T-helper 17 cell (primary cell): ENCODE measurements around the gene TWF1. TPM values are rescaled to one million over a fixed set of nuclear protein-coding genes. Genes with fewer than 3 reads are reported as not detected.

Experiments used
- ATAC-seq: fragments of 150-1000 bp; cut with Tn5 transposase; 2 replicates; pipeline ENCODE4 v1.10.0; 2021; ENCODE audit warnings: mild to moderate bottlenecking, moderate library complexity
- DNase-seq, 3 donors: peaks; one replicate each; pipeline versions ENCODE4 v3.0.0 to v3.0.0-alpha.2; 2020 to 2021
- H3K9me3 ChIP-seq: one replicate; pipeline ENCODE4 v1.7.0; 2013; ENCODE audit warnings: low read length, mild to moderate bottlenecking; ENCODE audit not compliant: control insufficient read depth, poor library complexity, severe bottlenecking
- H3K27ac Mint-ChIP-seq: one replicate; pipeline ENCODE4 v1.8.0; 2022; ENCODE audit warnings: mild to moderate bottlenecking, moderate library complexity, mixed read lengths
- H3K27me3 Mint-ChIP-seq: one replicate; pipeline ENCODE4 v1.8.0; 2022; ENCODE audit warnings: mixed read lengths
- H3K36me3 Mint-ChIP-seq: one replicate; pipeline ENCODE4 v1.8.0; 2022; ENCODE audit warnings: low read depth, mixed read lengths
- H3K4me1 Mint-ChIP-seq: one replicate; pipeline ENCODE4 v1.8.0; 2022; ENCODE audit warnings: mild to moderate bottlenecking, mixed read lengths
- H3K4me3 Mint-ChIP-seq: one replicate; pipeline ENCODE4 v1.8.0; 2022; ENCODE audit warnings: mild to moderate bottlenecking, moderate library complexity, mixed read lengths
- total RNA-seq, 4 donors: library from RNA in 2 of 4; stranded (reverse) in 2 of 4; gene quantifications; one replicate each; pipeline ENCODE4 v1.2.3 and lab custom pipeline; 2022 to 2026

TWF1 gene
- total RNA-seq, 2 donors from 2014 or later: 46.4 to 60.7 TPM

- Mint-ChIP-seq H3K36me3 (no peaks in the 10 kb centered on the region), H3K4me3 (no peak overlapping the region), H3K27me3 (no peaks in the 10 kb centered on the region), H3K27ac (no peak overlapping the region), H3K4me1 (peaks cover 12% of the 10 kb centered on the region)
- no peak for ATAC-seq
- DNase-seq: no peak
- H3K9me3 ChIP-seq: no peaks in the 10 kb centered on the region
Measured at GRCh38 chr12:43827093-43827492, 21.0 kb upstream of the TWF1 start.

- Mint-ChIP-seq H3K27ac (no peak overlapping the region), H3K4me1 (peaks cover 8% of the 10 kb centered on the region), H3K36me3 (no peaks in the 10 kb centered on the region), H3K4me3 (no peak overlapping the region), H3K27me3 (no peaks in the 10 kb centered on the region)
- DNase-seq: no peak
- H3K9me3 ChIP-seq: no peaks in the 10 kb centered on the region
- ATAC-seq: no peak
Measured at GRCh38 chr12:43826681-43827080, 20.6 kb upstream of the TWF1 start.

GRCh38 chr12:43824207-43824775 is 18.2 kb upstream of the TWF1 start:
- peaks cover 3% of the 10 kb centered on the region for H3K27me3 Mint-ChIP-seq
- no peaks in the 10 kb centered on the region for H3K36me3 Mint-ChIP-seq
- H3K9me3 ChIP-seq: no peaks in the 10 kb centered on the region
- no peak overlapping the region for H3K27ac Mint-ChIP-seq
- DNase-seq (no peak), ATAC-seq (no peak)
- peaks cover 4% of the 10 kb centered on the region for H3K4me1 Mint-ChIP-seq
- H3K4me3 Mint-ChIP-seq: no peak overlapping the region

DNA sequence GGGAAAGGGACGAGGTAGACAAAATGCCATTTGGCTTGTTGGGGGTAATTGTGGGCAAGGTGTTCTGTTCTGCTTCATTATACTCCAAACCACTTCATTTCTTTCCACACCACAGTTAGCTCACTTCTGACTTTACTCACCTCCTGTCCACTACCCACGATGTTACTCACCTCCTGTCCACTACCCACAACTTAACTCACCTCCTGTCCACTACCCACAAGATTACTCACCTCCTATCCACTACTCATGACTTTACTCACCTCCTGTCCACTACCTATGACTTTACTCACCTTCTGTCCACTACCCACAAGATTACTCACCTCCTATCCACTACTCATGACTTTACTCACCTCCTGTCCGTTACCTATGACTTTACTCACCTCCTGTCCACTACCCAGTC is 10.1 kb upstream of the TWF1 start:
- Mint-ChIP-seq H3K4me3 (no peak overlapping the region), H3K27me3 (peaks cover 5% of the 10 kb centered on the region), H3K36me3 (no peaks in the 10 kb centered on the region), H3K27ac (no peak overlapping the region), H3K4me1 (peaks cover 15% of the 10 kb centered on the region)
- H3K9me3 ChIP-seq: no peaks in the 10 kb centered on the region
- no peak for ATAC-seq
- no peak for DNase-seq

DNA sequence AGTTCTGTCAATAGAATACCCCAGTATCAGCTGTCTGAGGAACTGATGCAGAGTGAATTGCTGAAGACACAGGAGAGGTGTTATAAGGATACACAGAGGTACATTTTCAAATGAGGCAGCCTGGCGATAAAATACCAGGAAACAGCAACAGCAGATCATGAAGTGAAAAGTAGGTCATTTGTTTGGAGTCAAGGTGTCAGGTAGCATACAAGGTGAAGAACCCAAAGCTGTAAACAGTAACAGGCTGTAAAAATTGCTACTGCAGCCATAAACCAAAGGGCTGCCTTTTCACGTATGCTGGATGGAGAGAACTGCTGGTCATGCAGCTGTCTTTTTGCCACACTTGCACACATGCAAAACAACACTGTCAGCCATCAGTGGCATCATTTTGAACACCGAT is 9.3 kb upstream of the TWF1 start:
- H3K4me3 Mint-ChIP-seq: no peak overlapping the region
- DNase-seq (no peak), ATAC-seq (no peak)
- H3K36me3 Mint-ChIP-seq: no peaks in the 10 kb centered on the region
- no peak overlapping the region for H3K27ac Mint-ChIP-seq
- H3K9me3 ChIP-seq: no peaks in the 10 kb centered on the region
- H3K27me3 Mint-ChIP-seq: peaks cover 5% of the 10 kb centered on the region
- H3K4me1 Mint-ChIP-seq: peaks cover 15% of the 10 kb centered on the region

DNA sequence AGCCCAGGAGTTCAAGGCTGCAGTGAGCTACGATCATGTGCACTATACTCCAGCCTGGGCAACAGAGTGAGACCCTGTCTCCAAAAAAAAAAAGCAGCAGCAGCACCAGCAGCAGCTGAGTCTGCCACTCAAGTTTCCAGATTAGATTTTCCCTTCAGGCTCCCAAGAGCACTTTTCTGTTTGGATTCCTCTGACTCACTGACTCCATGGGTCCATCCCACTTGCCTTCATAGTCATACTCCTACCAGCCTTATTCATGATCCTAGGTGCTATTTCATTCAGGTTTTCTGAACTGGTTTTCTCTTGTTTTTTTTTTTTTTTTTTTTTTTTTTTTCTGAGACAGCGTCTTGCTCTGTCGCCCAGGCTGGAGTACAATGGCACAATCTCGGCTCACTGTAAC is 6.8 kb upstream of the TWF1 start:
- H3K4me3 Mint-ChIP-seq: no peak overlapping the region
- H3K27ac Mint-ChIP-seq: no peak overlapping the region
- no peaks in the 10 kb centered on the region for H3K27me3 Mint-ChIP-seq
- no peaks in the 10 kb centered on the region for H3K9me3 ChIP-seq
- no peaks in the 10 kb centered on the region for H3K36me3 Mint-ChIP-seq
- H3K4me1 Mint-ChIP-seq: peaks cover 15% of the 10 kb centered on the region
- DNase-seq (no peak), ATAC-seq (no peak)

GRCh38 chr12:43812057-43812456 is 5.9 kb upstream of the TWF1 start:
- H3K27ac Mint-ChIP-seq: no peak overlapping the region
- no peaks in the 10 kb centered on the region for H3K36me3 Mint-ChIP-seq
- peaks cover 19% of the 10 kb centered on the region for H3K4me1 Mint-ChIP-seq
- DNase-seq: no peak
- H3K9me3 ChIP-seq: no peaks in the 10 kb centered on the region
- no peak for ATAC-seq
- H3K4me3 Mint-ChIP-seq: no peak overlapping the region
- no peaks in the 10 kb centered on the region for H3K27me3 Mint-ChIP-seq

- ATAC-seq: no peak
- no peaks in the 10 kb centered on the region for H3K27me3 Mint-ChIP-seq
- peak overlapping the region; percentile 98 for H3K4me3 Mint-ChIP-seq
Measured at GRCh38 chr12:43807386-43807785, 1.3 kb upstream of the TWF1 start.

DNA sequence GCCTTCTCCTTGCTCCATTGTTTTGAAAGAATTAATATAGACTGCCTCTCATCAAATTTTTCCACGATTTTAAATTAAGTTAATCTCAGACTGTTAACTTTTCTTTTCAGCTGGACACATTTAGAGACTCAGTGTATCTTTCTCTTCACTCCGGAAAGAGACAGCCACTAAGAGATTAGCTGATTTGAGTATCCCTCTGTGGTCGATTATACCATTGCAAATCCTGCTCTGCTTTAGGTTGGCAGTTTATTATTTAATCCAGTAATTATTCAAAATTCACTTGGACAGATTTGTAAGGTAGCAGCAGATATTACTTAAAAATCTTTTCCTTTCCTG is 588 bp upstream of the TWF1 start:
- peak overlapping the region; percentile 96 for H3K27ac Mint-ChIP-seq
- peaks cover 3% of the 10 kb centered on the region for H3K36me3 Mint-ChIP-seq
- DNase-seq: no peak
- peak overlapping the region; percentile 98 for H3K4me3 Mint-ChIP-seq
- H3K27me3 Mint-ChIP-seq: no peaks in the 10 kb centered on the region
- ATAC-seq: no peak
- H3K9me3 ChIP-seq: no peaks in the 10 kb centered on the region
- peaks cover 16% of the 10 kb centered on the region for H3K4me1 Mint-ChIP-seq

More at GRCh38 chr12:43807386-43807785, 1.3 kb upstream of the TWF1 start:
- Mint-ChIP-seq H3K27ac (peak overlapping the region; percentile 96), H3K36me3 (peaks cover 3% of the 10 kb centered on the region), H3K4me1 (peaks cover 16% of the 10 kb centered on the region)
- H3K9me3 ChIP-seq: no peaks in the 10 kb centered on the region
- no peak for DNase-seq

- peaks cover 3% of the 10 kb centered on the region for H3K36me3 Mint-ChIP-seq
- ATAC-seq: peak; percentile 29
- H3K27me3 Mint-ChIP-seq: no peaks in the 10 kb centered on the region
- DNase-seq: no peak
- peak overlapping the region; percentile 96 for H3K27ac Mint-ChIP-seq
- peak overlapping the region; percentile 98 for H3K4me3 Mint-ChIP-seq
- peaks cover 16% of the 10 kb centered on the region for H3K4me1 Mint-ChIP-seq
- H3K9me3 ChIP-seq: no peaks in the 10 kb centered on the region
Measured at GRCh38 chr12:43805149-43805859, 813 bp downstream of the TWF1 start.

GRCh38 chr12:43797561-43798217 is 8.4 kb downstream of the TWF1 start:
- no peaks in the 10 kb centered on the region for H3K4me1 Mint-ChIP-seq
- no peak for DNase-seq
- no peaks in the 10 kb centered on the region for H3K27me3 Mint-ChIP-seq
- H3K9me3 ChIP-seq: no peaks in the 10 kb centered on the region
- H3K4me3 Mint-ChIP-seq: no peak overlapping the region
- no peak overlapping the region for H3K27ac Mint-ChIP-seq
- no peak for ATAC-seq
- H3K36me3 Mint-ChIP-seq: no peaks in the 10 kb centered on the region

DNA sequence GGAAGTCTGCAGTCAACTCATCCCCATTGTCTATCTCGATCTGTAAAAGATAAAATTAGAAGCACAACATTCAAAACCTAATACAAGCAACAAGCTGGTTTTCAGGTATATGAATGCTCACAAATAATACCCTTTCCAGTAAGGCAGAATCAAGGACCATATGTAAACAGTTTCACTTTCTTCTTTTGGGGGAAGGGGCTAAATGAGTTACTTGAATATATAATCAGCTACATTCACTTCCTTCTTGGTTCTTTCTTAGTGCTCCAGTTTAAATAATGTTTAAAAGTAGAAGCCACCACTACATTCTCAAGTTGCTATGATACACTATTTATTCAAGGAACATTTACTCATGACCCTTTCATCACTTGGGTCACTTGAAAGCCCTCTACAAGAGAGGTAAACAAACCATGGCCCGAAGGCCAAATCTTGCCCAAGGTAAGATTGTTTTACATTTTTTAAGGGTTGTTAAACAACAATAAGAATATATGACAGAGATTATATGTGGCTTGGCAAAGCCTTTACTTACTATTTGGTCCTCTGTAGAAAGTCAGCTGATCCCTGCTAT is 10.3 kb downstream of the TWF1 start:
- Mint-ChIP-seq H3K4me1 (no peaks in the 10 kb centered on the region), H3K27ac (no peak overlapping the region), H3K27me3 (no peaks in the 10 kb centered on the region), H3K4me3 (no peak overlapping the region), H3K36me3 (no peaks in the 10 kb centered on the region)
- ATAC-seq: no peak
- no peaks in the 10 kb centered on the region for H3K9me3 ChIP-seq
- DNase-seq: no peak

GRCh38 chr12:43789941-43790340 is 16.2 kb downstream of the TWF1 start:
- Mint-ChIP-seq H3K4me1 (no peaks in the 10 kb centered on the region), H3K27me3 (no peaks in the 10 kb centered on the region), H3K36me3 (no peaks in the 10 kb centered on the region), H3K4me3 (no peak overlapping the region), H3K27ac (no peak overlapping the region)
- ATAC-seq (no peak), DNase-seq (no peak)
- H3K9me3 ChIP-seq: no peaks in the 10 kb centered on the region
